ENCODE measurements around the gene MED13.

MED13 gene, protein sequence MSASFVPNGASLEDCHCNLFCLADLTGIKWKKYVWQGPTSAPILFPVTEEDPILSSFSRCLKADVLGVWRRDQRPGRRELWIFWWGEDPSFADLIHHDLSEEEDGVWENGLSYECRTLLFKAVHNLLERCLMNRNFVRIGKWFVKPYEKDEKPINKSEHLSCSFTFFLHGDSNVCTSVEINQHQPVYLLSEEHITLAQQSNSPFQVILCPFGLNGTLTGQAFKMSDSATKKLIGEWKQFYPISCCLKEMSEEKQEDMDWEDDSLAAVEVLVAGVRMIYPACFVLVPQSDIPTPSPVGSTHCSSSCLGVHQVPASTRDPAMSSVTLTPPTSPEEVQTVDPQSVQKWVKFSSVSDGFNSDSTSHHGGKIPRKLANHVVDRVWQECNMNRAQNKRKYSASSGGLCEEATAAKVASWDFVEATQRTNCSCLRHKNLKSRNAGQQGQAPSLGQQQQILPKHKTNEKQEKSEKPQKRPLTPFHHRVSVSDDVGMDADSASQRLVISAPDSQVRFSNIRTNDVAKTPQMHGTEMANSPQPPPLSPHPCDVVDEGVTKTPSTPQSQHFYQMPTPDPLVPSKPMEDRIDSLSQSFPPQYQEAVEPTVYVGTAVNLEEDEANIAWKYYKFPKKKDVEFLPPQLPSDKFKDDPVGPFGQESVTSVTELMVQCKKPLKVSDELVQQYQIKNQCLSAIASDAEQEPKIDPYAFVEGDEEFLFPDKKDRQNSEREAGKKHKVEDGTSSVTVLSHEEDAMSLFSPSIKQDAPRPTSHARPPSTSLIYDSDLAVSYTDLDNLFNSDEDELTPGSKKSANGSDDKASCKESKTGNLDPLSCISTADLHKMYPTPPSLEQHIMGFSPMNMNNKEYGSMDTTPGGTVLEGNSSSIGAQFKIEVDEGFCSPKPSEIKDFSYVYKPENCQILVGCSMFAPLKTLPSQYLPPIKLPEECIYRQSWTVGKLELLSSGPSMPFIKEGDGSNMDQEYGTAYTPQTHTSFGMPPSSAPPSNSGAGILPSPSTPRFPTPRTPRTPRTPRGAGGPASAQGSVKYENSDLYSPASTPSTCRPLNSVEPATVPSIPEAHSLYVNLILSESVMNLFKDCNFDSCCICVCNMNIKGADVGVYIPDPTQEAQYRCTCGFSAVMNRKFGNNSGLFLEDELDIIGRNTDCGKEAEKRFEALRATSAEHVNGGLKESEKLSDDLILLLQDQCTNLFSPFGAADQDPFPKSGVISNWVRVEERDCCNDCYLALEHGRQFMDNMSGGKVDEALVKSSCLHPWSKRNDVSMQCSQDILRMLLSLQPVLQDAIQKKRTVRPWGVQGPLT (N-terminal part only)

GRCh38 chr17:62064791-62065563 lies at the start of gene MED13:
MED13 (minus strand) TSS chr17:62065278; CDS start chr17:62065205, 73 bp downstream.
- peak; percentile 74 for DNase-seq

GRCh38 chr17:62112229-62112628 lies 47.2 kb upstream of the MED13 start:
- no peak for DNase-seq

DNA sequence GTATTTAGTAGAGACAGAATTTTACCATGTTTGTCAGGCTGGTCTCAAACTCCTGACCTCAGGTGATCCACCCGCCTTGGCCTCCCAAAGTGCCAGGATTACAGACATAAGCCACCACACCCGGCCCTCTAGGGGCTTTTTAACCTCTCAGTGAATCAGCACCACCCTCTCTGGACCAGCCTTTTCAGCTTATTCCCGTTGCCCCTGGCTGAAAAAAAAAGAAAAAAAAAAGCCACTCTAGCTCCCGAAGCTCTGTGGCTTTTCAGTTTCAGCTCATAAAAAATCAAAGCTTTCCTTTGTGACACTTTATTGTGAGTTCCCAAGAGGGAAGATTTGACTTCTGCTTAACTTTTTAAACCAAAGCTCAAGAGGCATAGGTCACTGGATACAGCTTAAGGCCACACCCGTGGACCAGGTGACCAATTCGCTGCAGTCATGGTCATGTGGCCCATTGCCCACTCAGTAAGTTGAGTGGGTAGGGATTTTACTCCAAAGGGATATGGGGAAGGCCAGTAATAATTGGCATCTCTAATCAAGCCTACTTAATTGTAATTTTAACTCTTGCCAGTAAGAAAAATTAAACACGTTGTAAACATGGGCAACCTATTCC lies 46.6 kb upstream of the MED13 start:
- peak; percentile 14 for DNase-seq

DNA sequence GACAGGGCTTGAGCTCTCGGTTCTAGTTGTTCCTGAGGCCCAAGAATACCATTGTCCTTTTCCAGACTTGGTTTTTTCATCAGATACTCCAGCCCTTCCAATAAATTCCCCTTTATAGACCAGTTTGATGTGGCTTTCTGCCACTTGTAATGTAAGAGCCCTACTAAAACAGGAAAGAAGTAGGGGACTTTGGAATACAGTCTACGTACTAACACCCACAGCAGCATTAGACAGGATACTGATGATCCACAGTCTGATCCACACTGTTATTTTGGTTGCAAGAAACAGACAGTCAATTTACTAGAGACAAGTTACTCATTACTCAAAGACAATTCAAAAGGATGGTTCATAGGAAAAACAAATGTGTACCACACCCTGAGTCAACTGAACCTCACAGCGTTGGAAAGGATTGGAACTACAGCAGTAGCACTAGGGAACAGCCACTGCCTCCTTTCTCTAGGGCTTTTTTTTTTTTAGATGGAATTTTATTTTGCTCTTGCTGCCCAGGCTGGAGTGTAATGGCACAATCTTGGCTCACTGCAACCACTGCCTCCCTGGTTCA lies 45.9 kb upstream of the MED13 start:
- DNase-seq = no peak

- no peak for DNase-seq
These were observed 44.8 kb upstream of the MED13 start for GRCh38 chr17:62109924-62110323.

- peak; percentile 95 for DNase-seq
These were observed 44.4 kb upstream of the MED13 start for GRCh38 chr17:62109378-62109902.

DNA sequence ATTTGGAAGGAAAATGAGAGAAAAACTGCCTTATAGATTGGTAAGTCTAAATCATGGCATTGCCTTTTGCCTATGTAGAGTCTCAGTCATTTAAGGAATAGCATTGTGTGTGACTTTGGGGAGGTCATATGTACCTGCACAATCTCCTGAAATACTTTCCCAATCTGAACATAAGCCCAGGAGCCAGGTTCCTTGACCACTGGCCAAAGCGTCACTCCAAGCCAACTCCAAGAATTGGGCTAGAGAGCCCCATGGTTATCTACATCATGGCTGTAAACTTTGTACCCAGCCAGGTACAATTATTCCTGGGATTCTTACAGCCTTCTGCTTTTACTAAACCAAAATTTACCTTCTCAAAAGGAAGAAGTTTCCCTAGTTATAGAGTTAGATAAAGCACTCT lies 40.8 kb upstream of the MED13 start:
- no peak for DNase-seq

- no peak for DNase-seq
These were observed 40.3 kb upstream of the MED13 start for GRCh38 chr17:62105357-62105756.

DNA sequence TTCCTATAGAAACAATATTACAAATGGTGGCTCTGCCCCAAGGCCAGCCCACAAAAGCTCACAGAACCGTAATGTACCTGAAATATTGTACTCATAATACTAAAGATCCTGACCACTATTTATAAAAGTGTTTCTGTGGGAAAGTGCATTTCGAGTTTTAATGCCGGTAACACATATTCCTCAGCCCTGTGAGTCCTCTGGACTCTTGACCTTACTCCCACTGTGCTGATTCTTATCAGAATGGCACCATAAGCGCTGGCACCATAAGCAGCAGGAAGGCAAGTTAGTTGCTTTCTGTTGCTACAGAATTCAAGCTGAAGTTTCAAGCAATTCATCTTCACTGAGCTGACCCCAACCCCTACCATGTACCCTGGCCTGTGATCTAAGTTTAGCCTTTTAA lies 36.4 kb upstream of the MED13 start:
- DNase-seq = no peak

DNA sequence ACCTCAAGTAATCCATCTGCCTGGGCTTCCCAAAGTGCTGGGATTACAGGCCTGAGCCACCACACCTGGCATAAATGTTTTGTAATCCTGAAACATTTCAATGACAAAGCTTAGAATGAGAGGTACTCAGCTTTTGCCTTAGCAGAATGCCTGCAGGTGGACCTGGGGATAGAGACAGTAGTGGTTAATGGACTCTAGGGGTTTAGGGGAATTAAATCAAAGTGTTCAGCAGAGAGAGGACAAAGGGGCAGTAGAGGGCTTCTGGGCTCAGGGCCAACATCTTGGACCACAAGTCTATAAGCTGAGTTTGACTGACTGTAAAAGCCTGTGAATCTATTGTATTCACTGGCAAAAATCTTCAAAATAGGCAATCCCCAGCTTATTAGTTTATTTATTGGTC lies 36.0 kb upstream of the MED13 start:
- no peak for DNase-seq

DNA sequence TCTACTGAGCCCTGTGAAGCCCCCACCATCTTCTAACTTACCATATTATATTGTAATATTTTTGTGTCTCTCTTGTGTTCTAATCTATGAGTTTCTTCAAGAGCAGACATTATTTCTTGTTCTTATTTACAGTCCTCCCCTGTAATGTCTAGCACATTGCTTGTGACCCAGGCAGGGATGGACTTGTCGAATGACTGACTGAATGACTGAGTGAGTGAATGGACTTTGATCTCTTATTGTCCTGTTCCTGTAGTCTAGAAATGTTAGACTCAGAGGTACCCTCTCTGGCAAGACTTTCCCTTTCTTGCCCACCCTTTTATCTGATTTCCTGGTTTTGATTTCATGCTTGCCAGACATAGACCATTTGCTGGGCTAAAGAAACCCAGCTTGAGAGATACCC lies 35.0 kb upstream of the MED13 start:
- no peak for DNase-seq

GRCh38 chr17:62099532-62099931 lies 34.5 kb upstream of the MED13 start:
- DNase-seq = no peak

GRCh38 chr17:62098623-62099231 lies 33.6 kb upstream of the MED13 start:
- no peak for DNase-seq

DNA sequence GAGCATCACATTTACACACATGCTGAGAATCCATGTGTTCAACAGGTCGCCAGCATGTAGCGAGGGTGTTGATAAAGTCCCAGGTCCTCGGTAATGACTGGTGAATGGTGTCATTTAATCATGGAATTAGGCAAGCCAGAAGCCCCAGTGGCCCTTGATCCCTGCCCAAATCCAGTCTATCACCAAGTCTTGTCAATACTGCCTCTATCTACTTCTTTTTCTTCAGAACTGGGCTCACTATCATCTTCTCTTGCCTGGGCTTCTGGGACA lies 31.3 kb upstream of the MED13 start:
- no peak for DNase-seq

DNA sequence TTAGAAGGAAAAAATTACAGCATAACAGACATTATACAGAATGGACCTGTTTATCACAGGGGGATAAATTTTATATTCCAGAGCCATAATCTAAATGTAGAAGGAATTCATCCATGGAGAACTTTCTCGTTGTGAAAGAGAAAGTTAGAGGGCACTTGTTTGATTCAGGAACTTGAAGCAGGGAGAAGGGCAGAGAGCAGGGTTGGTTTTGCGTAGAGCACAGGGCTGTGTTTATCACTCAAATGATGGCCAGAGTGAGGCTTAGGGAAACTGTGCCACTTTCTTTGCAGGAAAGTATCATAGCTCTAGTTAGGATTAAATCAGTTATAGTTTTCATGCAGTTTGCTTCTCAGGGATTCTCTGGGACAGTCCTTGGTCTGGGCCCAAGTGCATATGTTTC lies 29.1 kb upstream of the MED13 start:
- DNase-seq = no peak

DNA sequence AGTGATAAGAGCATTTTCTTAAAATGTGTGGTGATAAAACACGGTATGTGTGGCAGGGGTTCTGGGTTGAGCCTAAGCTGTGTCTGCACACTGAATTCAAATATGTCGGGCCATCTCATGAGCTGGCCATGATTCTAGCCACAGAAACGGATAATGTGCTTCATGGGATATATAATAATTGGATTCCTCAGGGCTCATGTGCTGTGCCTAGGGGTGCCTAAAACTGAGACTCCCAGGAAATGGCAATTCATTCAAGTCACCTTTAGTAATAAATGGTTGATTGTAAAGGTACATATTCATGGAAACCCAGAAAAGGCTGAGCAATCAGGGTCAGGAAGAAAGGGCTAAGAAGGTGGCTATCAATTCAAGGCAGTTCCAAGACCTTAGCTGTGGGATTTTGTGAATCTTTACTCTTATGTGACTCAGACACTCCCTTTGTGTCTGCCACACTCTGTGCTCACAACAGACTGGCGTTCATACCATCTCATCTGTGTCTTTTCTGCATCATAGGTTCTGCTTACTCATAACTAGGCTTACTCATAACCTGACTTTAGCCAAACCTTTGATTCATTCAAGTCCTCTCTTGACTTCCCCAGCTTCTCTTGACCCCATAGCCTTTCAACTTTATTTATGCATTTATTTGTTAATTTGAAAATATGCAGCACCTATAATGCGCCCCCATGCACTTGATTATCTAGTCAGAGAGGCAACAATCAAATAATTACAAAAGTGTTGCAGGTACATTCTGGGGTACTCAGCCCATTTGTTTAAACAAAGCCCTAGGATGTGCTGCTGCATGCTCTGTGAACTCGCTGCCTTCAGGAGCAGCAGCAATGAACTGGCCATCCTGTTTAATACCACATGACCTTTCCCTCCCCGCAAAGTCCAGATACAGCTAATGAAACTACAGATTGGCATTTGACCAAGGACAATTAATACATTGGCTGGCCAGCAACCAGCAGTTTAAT lies 28.4 kb upstream of the MED13 start:
- DNase-seq = no peak

- DNase-seq = no peak
These were observed 27.7 kb upstream of the MED13 start for GRCh38 chr17:62092784-62093183.

GRCh38 chr17:62091804-62092203 lies 26.7 kb upstream of the MED13 start:
- no peak for DNase-seq

- DNase-seq = no peak
These were observed 25.8 kb upstream of the MED13 start for GRCh38 chr17:62090868-62091267.

All from hematopoietic multipotent progenitor cell treated with erythropoietin and hydrocortisone succinate and interleukin-3 and kit ligand, for 6 days (in vitro differentiated cells).